ENCODE measurements around the gene BLTP2.
"Not testable (repeated sequence)": the region's sequence is repeated elsewhere in the genome, so short reads cannot be mapped to it uniquely, and the experiment has no call there.

The BLTP2 gene

DNA sequence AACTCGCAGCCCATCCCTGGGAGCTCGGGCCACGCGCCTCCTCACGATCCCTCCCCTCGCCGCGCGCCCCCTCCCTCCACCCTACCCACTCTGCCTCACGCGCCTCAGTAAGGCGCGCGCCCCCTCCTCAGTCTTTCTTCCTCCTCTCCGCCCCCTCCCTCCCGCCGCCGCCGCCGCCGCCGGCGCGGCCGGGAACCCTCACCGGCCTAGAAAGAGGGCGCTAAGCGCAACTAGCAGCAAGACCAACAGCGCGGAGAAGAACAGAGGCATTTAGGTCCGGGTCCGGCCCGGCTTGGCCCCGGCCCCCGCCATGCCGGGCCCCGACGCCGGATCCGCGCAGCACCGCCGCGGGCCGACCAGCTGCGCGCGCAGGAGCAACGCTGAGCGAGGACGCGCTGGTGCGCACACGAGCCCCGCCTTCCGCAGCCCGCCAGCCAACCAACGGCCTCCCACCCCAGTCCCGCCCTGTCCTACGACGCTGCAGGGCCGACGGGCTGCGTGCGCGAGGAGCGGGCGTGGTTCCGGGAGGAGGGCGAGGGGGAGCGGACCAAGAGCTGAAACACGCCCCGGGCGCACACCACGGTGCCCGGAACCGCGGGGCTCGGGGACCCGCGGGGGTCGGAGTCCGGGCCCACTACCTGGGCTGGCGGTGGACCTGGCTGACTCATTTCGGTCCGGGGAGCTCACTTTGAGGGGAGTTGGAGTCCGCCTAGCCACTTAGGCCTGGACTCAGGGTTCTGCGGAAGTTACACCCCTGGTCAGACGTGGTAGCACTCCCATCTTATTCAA lies at the start of gene BLTP2:
TSS of gene BLTP2 (minus strand) at position 372 of the 789 bp plus-strand sequence. CDS start at position 270, 102 bp downstream.
- DNase-seq = peak; percentile 99

DNA sequence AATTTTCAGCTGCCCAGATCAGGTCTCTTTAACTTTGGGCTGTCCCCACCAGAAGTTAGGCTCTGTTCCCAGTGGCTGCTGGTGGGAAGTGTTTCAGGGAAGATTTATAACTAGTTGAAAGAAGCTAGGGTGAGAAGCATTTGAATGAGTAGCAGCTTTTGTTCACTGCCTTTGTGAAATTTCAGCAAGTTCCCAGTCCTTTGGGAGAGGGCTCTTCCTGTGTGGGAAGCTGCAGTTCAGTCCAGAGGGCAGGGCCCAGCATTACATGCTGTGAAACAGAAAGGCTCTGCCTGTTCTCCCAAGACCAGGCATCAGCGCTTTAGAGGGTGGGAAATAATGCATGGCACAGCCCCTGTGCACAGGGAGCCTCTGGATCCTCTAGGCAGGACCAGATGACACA lies 48.9 kb upstream of the BLTP2 start:
- DNase-seq = no peak

DNA sequence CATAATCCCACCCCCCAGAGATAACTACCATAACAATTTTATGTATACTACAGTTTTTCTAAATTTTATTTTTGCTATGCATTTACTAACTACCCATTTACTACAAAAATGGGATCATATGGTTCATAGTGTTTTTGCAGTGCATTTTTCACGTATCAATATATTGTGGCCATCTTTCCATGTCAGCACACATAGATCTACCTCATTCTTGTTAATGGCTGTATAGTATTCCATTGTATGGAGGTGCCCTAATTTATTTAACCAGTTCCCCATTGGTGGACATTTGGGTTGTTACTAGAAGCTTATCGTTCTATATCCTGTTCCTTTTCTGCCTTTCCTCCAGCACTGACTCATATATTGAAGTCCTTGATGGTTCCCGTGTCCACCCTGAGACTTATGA lies 44.1 kb upstream of the BLTP2 start:
- no peak for DNase-seq

DNA sequence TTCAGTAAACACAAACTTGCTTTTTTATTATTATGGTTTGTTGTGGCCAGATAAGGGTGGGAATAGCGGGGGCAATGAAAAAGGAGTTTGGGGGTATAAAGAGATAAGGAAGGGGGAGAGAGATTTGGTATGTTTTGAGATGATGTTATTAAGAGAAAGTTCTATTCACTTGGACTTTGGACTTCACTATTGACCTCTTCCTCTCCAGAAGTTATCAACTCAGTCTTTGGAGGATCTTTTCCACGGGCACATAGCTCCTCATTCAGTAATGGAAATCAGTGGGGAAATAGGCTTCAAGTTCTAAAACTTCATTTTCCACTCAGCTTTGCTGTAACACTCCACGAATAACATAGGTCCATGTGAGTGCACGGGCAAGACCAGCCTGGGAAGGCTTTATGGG lies 43.5 kb upstream of the BLTP2 start:
- DNase-seq = no peak

DNA sequence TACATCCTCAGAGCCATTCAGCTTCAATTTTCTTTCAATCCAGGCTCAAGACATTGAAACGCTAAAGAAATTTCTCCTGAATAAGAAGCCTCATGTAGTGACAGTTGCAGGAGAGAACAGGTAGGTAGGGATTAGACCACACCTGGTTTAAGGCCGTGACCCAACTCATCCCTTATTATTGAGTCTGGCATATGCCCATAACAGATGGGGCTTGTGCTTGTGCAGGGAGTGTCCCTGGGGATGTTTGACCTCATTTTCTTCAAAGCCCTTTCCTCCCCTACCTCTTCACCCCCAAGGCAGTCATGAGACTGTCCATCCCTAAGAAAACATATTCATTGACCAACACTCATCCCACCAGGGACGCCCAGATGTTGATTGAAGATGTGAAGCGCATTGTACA lies 41.3 kb upstream of the BLTP2 start:
- DNase-seq = no peak

DNA sequence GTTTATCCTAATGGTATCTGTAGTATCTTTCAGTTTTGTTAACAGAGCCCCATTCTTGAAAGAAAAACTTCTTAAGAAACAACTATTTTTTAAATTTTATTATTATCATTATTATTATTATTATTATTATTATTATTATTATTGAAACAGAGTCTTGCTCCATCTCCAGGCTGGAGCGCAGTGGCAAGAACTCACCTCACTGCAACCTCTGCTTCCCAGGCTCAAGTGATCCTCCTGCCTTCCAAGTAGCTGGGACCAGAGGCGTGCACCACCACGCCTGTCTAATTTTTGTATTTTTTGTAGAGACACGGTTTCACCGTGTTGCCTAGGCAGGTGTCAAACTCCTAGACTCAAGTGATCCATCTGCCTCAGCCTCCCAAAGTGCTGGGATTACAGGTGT lies 40.4 kb upstream of the BLTP2 start:
- DNase-seq = no peak

DNA sequence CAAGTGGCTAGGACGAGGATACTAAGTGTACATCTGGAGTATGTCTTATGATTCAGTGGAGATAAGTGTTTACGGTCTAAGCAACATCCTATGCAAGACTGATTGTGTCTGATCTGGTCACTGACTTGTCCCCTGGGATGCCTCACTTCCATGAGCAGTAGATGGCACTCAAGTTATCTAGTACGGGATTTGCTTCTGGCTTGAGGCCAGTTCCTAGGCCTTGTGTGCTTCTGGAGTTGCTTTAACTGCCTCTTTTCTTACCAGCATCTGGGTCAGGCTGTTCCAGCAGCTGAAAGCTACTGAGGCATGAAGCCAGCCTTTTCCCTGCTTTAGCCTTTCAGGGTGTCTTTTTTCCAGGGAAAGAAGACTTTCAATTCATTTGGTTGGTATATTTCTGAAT lies 40.0 kb upstream of the BLTP2 start:
- DNase-seq = no peak

DNA sequence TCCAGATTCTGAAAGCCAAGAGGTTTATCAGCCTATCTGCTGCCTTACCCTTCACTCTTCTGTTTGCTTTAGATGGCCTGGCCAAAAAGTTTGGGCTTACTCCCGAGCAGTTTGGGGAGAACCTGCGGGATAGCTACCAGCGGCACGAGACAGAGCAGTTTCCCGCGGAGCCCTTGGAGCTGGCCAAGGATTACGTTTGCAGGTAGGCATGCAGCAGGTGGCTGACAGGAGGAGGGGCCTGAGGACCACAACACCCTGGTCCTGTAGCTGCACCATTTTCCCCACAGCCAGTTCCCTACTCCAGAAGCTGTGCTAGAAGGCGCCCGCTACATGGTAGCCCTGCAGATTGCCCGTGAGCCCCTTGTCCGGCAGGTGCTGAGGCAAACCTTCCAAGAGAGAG lies 37.7 kb upstream of the BLTP2 start:
- no peak for DNase-seq

DNA sequence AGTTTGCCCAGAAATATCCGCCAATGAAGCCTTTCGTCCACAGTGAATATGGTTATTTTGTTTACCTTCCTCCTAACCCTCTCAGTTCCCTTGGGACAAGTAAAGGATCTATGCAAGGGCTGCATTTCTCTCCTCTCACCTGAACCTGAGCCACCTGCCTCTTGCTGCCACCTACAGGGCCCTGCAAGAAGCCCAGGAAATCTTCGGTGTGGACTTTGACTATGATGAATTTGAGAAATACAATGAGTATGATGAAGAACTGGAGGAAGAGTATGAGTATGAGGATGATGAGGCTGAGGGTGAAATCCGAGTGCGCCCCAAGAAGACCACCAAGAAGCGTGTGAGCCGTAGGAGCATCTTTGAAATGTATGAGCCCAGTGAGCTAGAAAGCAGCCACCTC lies 31.0 kb upstream of the BLTP2 start:
- no peak for DNase-seq

DNA sequence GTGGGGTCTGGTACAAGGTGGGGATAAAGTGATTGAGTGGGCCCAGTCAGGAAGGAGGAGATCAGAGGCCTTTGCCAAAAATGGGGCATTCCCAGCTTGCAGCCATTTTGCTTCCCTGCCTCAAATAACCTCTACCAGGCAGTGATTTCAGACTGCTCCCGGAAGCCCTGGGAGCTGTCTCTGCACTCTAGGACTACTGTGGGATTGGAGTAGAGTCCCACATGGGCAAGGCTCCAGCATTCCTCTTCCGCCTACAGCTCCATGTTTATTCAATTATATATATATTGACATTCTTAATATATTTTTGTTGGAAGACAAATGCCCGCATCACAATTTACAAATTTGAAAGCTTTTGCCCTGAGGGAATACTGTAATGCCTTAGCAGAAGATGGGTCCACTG lies 30.5 kb upstream of the BLTP2 start:
- no peak for DNase-seq

DNA sequence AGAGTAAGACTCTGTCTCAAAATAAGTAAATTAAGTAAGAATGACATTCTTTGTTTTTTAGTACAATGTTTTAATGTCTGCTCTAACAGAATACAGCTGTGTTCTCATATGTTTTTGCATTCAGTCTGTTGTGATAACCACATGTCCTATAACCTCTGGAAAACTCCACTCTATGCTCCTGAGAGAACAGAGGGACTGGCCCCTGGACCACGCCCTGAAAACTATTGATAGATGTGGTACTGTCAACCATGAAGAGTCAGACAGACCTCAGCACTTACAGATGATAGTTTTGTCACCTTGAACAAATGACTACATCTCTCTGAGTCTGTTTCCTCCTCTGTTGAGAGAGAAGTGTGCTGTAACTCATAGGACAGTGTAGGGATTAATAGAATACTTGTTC lies 25.0 kb upstream of the BLTP2 start:
- no peak for DNase-seq

DNA sequence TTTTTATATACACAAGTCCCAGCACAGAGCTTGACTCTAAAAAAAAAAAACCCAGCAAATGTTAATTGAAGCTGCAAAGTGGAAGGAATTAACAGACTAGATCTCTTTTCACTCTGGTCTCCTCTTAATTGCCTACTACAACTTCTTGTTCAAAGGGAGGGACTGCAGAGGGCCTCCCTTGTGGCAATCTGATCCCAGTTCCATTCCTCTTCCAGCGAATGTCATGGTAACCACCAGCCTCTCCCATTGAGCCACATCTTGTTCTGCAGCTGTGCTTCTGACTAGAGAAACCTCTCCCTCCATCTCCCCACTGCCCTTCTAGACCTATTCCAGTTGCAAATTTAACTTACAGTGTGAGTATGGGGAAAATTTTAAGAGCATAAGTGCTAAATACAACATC lies 22.9 kb upstream of the BLTP2 start:
- no peak for DNase-seq

DNA sequence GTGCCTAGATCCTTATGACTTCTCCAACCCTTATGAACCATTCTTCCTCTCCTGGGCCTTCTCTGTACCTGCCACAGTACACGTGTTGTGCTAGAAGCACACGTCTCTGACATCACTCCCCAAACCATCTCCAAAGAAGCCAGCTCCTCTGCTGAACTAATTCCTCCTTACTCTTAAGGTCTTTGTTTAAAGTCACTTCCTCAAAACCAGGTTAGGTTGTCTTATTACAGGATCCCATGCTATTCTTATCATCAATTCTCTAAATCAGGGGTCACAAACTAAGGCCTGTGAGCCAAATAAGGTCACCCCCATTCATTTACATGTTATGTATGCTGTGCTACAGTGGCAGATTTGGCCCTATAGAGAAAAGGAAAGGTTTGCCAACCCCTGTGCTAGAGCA lies 21.0 kb upstream of the BLTP2 start:
- no peak for DNase-seq

DNA sequence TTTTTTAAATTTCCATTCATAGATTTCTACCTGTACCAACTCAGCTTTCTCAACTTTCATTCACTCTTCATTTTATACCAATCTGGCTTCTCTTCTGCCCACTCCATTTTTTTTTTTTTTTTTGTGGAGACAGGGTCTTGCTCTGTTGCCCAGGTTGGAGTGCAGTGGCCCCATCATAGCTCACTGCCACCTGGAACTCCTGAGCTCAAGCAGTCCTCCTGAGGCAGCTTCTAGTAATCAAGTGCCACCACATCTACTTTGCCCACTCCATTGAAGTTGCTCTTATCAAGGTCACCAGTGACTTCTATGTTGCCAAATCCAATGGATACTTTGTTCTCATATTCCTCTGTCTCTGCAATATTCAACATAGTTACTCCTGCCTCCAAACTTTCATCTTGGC lies 18.8 kb upstream of the BLTP2 start:
- DNase-seq = no peak

DNA sequence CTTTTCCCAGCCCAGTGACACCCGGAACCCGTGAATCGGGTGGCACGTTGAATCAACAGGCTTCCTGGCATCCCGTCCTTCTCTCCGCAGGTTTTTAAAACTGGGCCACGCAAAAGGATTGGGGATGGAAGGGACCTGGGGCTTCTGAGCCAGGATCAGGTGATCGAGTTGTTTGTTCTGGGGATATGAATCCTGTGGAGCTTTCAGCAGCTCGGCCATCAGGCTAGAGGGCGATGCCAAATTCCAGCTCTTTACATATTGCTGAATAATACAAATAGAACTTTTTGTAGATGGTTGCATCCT lies 17.5 kb upstream of the BLTP2 start:
- DNase-seq = no peak

DNA sequence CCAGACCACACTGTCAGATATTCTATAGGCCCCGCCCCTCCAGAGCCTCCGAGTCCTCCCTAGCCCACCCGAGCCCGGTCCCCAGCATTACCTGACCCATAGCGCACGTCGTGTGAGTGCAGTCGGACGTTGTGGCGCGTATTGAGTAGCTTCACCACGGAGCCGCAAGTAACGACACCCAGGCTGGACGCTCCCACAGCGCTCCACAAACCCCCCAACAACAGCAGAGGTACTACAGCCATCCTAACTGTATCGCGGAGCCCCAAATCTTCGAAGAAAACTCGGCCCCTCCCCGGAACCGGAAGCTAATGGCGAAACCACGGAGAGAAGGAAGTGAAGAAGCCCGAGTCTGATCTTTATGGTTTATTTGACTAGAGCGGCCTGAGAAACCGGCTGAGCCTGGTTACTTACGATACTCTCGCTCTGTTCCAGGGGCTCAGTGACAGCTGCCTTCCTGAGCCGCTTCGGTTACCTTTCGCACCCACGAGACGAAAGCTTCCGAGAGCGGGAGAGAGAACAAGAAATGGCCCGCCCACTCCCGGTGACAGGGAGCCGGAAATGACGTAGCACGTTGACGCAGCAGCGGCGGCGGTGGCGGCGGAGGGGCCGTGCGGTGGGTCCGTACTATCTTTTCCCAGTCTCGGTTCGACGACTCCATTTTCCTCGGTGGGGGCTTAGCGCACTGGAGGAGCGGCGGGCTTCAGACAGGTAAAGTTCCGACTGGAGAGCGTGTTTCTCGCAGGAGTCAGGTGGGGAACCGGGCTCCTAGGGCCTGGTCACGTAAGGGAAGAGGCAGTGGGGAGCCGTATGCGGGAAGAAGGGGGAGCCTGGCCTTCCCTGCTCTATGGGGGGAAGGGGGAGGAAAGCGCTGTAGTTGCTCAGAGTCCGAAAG lies 16.9 kb upstream of the BLTP2 start, which contains the start of the genes SDF2 and SUPT6H:
TSS of gene SDF2 (minus strand) at position 272 of the 892 bp plus-strand sequence. CDS start at position 242, 30 bp downstream.
TSS of gene SUPT6H (plus strand) at position 571 of the 892 bp plus-strand sequence. CDS start 11,197 bp downstream, outside the sequence.
- DNase-seq = peak; percentile 95

DNA sequence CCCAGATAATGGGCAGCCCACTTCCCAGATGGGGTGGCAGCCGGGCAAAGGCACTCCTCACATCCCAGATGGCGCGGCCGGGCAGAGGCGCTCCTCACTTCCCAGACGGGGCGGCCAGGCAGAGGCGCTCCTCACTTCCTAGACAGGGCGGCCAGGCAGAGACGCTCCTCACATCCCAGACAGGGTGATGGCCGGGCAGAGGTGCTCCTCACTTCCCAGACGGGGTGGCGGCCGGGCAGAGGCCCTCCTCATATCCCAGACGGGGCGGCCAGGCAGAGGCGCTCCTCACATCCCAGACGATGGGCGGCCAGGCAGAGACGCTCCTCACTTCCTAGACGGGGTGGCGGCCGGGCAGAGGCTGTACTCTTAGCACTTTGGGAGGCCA lies 14.5 kb upstream of the BLTP2 start:
- DNase-seq = not testable (repeated sequence)

DNA sequence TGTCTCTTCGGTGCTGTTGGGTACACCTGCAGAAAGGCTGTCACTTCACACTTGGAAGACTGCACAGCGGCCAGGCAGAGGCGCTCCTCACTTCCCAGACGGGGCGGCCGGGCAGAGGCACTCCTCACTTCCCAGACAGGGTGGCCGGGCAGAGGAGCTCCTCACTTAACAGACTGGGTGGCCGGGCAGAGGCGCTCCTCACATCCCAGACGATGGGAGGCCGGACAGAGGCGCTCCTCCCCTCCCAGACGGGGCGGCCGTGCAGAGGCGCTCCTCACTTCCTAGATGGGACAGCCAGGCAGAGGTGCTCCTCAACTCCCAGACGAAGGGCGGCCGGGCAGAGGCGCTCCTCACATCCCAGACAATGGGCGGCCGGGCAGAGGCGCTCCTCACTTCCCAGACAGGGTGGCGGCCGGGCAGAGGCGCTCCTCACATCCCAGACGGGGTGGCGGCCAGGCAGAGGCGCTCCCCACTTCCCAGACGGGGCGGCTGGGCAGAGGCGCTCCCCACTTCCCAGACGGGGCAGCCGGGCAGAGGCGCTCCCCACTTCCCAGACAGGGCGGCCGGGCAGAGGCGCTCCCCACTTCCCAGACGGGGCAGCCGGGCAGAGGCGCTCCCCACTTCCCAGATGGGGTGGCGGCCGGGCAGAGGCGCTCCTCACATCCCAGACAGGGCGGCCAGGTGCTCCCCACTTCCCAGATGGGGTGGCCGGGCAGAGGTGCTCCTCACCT lies 14.0 kb upstream of the BLTP2 start:
- not testable (repeated sequence) for DNase-seq

DNA sequence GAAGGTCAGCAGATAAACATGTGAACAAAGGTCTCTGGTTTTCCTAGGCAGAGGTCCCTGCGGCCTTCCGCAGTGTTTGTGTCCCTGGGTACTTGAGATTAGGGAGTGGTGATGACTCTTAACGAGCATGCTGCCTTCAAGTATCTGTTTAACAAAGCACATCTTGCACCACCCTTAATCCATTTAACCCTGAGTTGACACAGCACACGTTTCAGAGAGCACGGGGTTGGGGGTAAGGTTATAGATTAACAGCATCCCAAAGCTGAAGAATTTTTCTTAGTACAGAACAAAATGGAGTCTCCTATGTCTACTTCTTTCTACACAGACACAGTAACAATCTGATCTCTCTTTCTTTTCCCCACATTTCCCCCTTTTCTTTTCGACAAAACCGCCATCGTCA lies 13.4 kb upstream of the BLTP2 start:
- DNase-seq = not testable (repeated sequence)

DNA sequence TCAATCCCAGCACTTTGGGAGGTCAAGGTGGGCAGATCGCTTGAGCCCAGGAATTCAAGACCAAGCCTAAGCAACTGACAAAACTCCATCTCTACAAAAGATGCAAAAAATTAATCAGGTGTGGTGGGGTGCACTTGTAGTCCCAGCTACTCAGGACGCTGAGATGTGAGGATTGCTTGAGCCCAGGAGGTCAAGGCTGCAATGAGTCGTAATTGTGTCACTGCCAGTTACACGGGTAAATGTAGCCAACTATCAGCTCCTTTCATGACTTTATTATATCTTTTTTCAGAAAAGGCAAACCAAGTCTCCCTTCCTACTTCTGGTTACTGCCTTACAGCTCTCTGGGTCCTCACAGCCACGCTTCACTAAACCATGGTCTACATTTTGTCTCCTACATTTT lies 12.8 kb upstream of the BLTP2 start:
- no peak for DNase-seq

DNA sequence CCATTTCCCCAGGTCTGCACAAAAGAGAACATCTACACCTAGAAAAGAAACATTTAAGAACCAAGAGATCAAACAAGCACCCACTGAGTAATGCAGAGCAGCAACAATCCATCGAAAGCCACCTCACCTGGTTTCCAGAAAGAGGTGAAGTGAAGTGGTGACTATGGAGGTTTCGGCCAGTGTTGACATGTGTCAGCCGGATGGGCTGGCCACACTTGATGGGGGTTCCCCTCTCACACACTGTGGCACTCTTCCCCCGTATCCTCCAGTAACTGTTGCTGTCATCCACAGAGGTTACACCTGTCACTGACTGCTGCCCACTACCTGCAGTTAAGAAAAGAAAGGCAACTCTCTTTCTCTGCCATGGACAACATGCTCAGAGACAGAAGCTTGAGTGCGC lies 10.2 kb upstream of the BLTP2 start:
- no peak for DNase-seq

DNA sequence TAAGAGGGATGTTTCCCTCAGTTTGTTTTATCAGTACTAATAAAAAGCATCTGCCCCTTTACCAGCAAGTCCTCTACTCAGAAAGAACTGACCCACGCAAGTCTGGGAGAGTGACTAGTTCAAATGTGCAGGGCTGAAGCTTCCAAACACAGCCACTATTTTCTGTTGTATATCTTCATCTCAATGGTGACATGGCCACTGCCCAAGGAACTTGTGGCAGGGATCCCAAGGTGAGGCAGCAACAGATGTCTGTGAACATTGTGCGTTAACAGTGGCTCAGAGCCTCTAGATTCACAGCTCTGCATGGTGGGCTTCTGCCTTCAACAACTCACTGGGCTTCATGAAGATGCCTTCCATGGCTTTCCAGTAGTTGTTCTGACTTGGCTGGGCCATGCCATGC lies 3.7 kb upstream of the BLTP2 start:
- no peak for DNase-seq

DNA sequence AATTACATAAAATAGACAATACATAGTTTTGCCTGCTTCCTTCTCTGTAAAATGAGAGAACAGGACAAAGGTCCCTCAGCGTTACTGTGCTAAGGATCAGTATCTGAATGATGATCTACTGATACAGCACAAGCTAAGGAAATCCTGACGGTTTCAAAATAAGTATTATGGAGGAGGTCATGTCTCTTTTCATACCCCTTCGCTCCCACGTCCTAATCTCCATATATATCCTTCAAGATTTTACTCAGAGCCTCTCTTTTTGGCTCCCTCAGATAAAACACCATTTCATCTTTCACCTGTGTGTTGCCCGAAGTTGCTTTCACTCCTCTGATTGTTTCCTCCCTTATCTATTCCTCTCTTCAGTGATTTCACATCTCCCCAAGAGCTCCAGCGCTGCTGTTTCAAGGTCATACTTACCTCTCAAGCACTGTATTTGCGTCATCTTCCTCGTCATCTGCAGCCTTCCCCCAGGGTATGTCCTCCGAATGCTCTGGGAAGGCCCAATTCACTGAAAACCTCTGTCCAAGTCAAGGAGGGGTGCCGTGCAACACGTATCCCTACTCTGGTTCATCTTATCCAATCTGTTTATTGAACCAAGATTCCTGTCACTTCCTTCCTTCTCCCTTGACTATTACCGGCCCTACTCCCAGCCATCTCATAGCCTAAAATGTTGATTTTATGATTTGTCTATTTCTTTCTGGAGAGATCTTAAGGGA lies 1.2 kb upstream of the BLTP2 start:
- DNase-seq = no peak
